Stimulated activated CD4-positive, alpha-beta T cell treated with anti-CD3 and anti-CD28 coated beads, Interleukin-15, amount 100 ng/mL, for 24 hours (primary cell): ENCODE measurements around the gene F11.
"Not testable (repeated sequence)": the region's sequence is repeated elsewhere in the genome, so short reads cannot be mapped to it uniquely, and the experiment has no call there.

Source experiments
- DNase-seq: peaks from one replicate; pipeline ENCODE4 v3.0.0-alpha.2; 2020

F11 gene

DNA sequence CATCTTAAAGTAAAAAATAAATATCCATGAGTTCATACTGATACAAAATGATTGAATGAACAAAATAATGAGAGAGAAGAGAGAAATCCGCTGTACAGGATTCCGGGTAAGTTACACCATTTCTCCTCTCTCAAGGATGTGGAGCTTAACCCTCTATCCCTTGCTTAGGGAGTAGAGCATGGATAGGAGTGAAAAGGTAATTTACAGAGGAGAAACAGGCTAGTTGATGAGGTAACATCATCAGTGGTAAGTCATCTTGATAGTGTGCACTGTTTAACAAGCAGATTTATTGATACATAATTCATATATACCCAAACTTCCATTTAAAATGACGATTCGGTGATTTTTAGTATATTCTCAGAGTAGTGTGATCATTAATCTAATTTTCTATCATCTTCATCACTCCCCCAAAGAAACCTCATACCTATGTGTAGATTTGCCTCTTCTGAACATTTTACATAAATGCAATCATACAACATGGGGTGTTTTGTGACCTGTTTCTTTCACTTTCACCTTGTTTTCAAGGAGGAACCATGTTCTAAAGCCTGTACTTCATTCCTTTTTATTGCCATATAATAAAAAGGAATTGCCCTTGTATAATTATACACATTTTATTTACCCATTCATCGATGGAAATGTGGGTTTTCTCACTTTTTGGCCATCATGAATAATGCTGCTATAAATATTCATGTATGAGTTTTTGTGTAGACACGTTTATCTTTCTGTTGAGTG is 34.8 kb downstream of the F11 start:
- DNase-seq, result no peak

DNA sequence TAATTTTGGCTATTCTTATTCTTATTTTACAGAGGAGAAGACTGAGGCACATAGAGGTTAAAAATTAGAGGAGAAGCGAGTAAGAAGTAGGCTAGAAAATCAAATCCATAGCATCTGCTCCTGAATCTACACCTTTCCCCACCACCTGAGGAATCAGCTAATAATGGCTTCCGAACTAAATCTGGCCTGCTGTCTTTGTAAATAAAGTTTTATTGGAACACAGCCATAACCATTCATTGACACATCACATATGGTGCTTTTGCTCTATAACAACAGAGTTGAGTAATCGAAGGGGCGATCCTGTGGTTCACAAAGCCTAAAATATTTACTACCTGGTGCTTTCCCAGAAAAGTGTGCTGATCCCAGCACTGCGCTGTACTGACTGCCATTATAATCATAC is 38.2 kb downstream of the F11 start:
- DNase-seq, result no peak

DNA sequence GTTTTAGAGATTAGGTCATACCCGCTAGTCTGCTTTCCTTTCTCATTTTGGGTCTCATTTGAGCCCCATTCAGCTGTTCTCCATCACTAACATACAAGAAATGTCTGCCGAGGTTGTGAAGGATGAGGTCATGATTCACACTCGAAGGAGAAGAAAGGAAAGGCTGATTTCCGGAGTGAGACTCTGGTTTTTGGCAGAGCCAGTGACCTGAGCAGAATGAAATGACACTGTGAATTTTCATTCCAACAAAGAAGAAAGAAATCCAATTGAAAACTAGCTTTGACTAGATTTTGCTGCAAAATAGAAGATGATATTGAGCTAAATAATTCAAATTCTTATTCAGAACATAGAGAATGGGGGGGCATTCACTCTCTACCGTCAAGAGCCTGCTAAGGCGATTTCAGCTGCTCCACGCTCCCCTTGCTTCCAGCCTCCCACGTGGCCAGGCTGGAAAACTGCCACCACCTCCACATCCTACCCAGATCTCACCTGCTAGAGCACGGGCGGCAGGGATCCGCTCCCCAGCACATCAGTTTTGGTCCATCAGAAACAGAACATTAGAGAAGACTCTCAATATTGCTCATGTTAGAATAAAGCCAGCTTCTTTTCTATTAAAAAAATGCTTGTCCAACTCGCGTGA is 39.0 kb downstream of the F11 start:
- no peak for DNase-seq

DNA sequence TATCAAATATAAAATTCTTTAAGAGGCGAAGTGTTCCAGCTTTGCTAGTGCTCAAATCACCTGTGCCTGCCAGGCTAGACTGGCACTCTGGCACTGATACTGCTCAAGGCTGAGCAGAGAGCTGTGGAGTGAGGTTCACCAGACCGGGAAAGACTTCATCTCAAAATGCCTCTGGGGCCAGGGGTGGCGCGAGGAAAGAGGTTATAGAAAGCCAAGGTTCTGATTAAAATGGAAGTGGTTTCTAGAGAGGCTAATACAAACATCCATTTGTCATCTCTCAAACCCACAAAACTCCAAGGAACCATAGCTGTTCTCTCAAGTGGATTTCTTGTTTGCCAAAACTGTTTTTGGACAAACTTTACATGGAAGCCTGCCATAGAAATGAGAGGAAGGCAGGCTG is 41.5 kb downstream of the F11 start:
- DNase-seq, result no peak

DNA sequence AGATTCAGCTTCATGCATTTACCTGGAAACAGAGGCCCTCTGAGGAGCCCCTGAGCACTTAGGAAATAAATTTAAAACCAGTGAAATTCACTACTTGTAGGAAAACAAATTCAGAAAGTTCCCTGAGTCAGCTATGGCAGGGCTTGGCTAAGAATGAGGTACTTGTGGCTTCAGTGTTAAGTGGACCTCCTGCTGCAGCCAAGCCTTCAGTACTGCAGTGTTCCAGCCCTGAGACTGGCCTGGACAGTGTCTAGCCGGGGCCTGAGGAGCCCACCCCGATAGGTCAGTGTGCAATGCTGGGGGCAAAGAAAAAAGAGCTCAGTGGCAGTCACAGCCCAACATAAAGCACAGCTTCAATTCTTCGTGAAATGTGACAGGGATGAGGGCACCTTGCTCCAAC is 41.9 kb downstream of the F11 start:
- DNase-seq, result no peak

DNA sequence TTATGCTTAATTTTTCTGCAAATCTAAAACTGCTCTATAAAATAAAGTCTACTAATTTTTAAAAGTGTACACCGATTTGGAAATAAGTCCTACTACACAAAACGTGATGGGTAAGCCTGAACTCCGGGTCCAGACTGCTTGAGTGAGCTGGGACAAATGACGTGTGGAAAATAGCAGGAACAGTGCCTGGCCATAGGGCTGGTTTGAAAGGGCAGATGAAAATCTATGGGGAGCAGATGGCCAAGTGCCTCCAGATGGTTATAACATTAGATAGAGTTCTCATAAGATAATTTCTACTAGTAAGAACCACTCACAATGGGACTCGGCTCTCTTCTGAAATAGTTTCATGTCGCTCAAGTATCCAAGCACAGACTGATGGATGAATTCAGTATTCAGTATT is 52.5 kb downstream of the F11 start:
- no peak for DNase-seq

DNA sequence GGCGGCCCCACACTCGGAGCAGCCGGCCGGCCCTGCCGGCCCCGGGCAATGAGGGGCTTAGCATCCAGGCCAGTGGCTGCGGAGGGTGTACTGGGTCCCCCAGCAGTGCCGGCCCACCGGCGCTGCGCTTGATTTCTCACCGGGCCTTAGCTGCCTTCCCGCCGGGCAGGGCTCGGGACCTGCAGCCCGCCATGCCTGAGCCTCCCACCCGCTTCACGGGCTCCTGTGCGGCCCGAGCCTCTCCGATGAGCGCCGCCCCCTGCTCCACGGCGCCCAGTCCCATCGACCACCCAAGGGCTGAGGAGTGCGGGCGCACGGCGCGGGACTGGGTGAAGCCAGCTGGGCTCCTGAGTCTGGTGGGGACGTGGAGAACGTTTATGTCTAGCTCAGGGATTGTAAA is 58.7 kb downstream of the F11 start:
- not testable (repeated sequence) for DNase-seq

DNA sequence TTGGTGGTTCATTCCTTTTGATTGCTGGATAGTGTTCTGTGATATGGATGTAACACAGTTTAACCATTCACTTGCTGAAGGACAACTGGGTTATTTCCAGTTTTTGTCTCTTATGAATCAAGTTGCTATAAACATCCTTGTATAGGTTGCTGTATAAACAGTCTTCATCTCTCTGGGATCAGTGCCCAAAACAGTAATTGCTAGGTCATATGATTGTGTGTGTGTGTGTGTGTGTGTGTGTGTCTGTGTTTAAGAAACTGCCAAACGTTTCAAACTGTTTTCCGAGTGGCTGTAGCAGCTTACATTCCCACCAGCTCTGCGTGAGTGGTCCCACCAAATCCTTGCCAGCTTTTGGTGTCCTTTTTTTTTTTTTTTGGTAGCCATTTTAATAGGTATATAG is 60.4 kb downstream of the F11 start:
- DNase-seq, result no peak

DNA sequence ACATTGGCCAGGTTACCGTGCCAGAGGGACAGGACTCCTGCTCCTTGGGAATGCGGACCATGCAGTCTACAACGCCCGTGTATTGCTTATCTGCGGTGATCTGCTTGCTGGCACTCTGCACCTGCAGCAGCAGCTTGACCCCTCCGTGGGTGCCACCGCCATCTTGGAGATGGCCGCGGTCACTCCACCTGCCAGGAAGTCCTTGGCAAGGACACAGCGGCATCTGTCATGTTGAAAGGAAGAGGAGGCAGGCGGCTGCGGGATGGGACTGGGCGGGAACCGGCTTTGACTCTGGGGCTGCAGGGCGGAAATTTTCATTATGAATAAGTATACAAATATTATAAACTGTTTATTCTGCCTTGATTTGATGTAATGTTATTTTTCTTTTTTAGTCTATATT is 63.4 kb downstream of the F11 start:
- DNase-seq, result no peak

DNA sequence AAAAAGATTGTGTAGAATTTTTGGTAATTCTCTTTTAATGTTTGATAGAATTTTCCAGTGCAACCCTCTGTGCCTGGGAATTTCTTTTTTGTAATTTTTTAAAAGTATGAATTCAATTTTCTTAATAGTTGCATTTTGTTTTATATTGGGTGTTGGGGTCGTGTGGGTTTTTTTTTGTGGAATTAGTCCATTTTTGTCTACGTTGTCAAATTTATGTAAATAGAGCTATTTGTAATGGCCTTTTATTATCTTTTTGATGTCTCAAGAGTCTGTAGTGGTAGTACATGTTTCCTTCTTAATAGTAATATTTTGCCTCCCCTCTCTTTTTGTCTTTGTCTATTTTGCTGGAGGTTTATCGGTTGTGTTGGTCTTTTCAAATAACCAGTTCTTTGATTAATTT is 64.4 kb downstream of the F11 start:
- DNase-seq, result no peak

DNA sequence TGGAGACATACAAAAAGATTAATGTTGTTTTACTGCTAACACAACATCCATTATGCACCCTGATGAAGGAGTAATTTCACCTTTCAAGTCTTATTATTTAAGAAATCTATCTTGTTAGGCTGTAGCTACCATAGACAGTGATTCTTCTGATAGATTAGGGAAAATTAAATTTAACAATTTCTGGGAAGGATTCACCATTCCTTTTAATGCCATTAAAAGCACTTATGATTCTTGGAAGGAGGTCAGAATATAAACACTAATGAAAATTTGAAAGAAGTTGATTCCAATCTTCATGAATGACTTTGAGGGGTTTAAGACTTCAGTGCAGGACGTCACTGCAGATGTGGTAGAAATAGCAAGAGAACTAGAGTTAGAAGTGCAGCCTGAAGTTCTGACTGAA is 69.8 kb downstream of the F11 start:
- no peak for DNase-seq
